ENCODE data around the gene NASP.

The NASP gene, protein sequence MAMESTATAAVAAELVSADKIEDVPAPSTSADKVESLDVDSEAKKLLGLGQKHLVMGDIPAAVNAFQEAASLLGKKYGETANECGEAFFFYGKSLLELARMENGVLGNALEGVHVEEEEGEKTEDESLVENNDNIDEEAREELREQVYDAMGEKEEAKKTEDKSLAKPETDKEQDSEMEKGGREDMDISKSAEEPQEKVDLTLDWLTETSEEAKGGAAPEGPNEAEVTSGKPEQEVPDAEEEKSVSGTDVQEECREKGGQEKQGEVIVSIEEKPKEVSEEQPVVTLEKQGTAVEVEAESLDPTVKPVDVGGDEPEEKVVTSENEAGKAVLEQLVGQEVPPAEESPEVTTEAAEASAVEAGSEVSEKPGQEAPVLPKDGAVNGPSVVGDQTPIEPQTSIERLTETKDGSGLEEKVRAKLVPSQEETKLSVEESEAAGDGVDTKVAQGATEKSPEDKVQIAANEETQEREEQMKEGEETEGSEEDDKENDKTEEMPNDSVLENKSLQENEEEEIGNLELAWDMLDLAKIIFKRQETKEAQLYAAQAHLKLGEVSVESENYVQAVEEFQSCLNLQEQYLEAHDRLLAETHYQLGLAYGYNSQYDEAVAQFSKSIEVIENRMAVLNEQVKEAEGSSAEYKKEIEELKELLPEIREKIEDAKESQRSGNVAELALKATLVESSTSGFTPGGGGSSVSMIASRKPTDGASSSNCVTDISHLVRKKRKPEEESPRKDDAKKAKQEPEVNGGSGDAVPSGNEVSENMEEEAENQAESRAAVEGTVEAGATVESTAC

DNA sequence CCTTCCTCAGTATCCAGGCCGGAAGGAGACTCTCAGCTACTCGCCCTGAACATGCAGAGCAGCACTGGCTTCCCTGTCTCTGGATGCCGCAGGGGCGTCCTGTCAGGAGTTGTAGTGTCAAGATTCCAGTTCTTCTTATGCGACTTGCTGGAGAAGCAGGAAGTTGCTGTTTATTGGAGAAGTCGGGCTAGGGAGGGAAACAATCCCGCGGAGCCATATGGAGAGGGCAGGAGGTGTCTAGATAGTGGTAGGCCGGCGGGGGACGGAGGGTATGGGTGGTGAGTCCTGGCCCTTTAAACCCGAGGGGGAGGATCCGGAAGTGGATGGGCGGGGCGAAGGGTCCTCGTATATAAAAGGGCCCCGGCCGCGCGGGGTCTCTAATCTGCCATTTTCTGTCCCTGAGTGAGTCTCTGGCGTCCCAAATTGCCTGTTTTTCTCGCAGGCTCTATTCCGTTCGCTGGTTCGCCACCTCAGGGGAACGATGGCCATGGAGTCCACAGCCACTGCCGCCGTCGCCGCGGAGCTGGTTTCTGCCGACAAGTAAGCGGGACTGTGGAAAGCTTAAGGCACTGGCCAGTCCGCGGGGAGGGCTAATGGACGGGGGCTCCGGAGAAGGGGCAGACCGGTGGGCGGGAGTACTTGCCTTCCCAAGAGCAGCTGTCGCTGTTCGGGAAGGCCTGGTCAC lies at the start of gene NASP:
NASP (plus strand) TSS at position 376 of the 685 bp plus-strand sequence; CDS start at position 482, 106 bp downstream.
- Histone ChIP-seq H3K36me3 (ENCODE audit: control insufficient read depth in 1 of 2, insufficient read depth in 2 of 2, low read length in 2 of 2) (peaks cover 0 to 4% of the 10 kb centered on the region in 2 donors), H3K9me3 (ENCODE audit: control insufficient read depth in 1 of 2, low read length in 2 of 2) (no peaks in the 10 kb centered on the region), H3K27me3 (ENCODE audit: low read depth, low read length) (no peaks in the 10 kb centered on the region), H3K27ac (ENCODE audit: low read length) (peak within 1 kb of the TSS; percentile 91), H3K4me3 (ENCODE audit: low read depth in 1 of 2, low read length in 2 of 2) (peak within 1 kb of the TSS; percentile 98 to 100), H3K4me1 (ENCODE audit: control insufficient read depth in 1 of 2, insufficient read depth in 2 of 2, low read length in 2 of 2) (peaks cover 10 to 23% of the 10 kb centered on the region in 2 donors)

DNA sequence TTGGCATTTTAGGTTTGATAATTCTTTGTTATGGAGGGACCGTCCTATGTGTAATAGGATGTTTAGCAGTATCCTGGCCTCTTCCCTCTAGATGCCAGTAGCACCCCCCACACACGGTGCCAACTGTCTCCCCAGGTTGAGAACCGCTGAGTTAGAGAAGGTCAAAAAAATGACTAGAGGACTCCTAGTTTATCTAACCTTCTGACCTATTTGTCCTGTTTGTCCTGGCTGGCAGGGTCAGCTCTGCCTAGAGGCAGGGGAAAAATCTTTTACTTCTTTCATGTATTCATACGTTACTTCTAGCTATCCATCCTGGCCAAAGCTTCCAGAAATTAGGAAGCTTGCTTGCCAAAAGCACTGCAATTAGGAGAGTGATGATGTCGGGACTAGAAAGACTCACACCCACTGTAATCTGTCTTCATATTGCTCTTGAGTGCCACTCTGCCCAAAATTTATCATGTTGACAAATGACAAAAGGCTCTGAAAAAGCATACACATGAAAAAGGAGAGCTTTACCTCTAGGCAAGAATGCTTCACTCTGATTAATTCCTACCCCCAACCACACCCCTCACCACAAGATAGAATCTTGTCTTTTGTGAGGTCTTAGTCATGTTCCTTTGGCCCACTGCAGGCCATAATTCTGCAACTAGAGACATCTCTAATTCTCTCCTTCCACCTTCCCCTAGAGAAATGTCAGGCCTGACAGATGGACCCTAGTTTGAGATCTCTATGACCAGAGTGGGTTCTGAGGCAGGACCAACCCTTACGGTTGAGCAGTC lies 47.7 kb upstream of the NASP start:
- Histone ChIP-seq H3K4me3 (ENCODE audit: low read depth in 1 of 2, low read length in 2 of 2) (no peak overlapping the region), H3K4me1 (ENCODE audit: control insufficient read depth in 1 of 2, insufficient read depth in 2 of 2, low read length in 2 of 2) (no peaks in the 10 kb centered on the region), H3K9me3 (ENCODE audit: control insufficient read depth in 1 of 2, low read length in 2 of 2) (no peaks in the 10 kb centered on the region), H3K27ac (ENCODE audit: low read length) (no peak overlapping the region), H3K36me3 (ENCODE audit: control insufficient read depth in 1 of 2, insufficient read depth in 2 of 2, low read length in 2 of 2) (no peaks in the 10 kb centered on the region), H3K27me3 (ENCODE audit: low read depth, low read length) (no peaks in the 10 kb centered on the region)

DNA sequence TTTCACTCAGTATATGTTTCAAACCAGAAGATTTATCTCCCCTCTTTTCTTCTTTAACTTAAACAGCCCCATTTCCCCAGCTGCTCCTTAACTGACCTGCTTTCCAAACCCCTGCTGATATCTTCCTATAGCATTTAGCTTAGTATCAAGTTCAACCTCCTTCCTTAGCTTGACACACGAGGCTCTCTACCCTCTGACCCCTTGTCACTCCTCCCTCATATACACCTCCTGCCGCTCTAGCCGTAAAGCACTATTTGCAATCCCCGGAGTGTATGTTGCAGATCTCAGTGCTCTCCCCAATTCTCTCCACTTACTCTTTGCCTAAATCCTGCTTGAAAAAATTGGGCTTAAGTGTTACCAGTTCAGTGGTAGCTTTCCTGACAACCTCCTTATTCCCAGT lies 47.0 kb upstream of the NASP start:
- Histone ChIP-seq H3K36me3 (ENCODE audit: control insufficient read depth in 1 of 2, insufficient read depth in 2 of 2, low read length in 2 of 2) (no peaks in the 10 kb centered on the region), H3K4me3 (ENCODE audit: low read depth in 1 of 2, low read length in 2 of 2) (no peak overlapping the region), H3K4me1 (ENCODE audit: control insufficient read depth in 1 of 2, insufficient read depth in 2 of 2, low read length in 2 of 2) (no peaks in the 10 kb centered on the region), H3K9me3 (ENCODE audit: control insufficient read depth in 1 of 2, low read length in 2 of 2) (no peaks in the 10 kb centered on the region), H3K27ac (ENCODE audit: low read length) (no peak overlapping the region), H3K27me3 (ENCODE audit: low read depth, low read length) (no peaks in the 10 kb centered on the region)

DNA sequence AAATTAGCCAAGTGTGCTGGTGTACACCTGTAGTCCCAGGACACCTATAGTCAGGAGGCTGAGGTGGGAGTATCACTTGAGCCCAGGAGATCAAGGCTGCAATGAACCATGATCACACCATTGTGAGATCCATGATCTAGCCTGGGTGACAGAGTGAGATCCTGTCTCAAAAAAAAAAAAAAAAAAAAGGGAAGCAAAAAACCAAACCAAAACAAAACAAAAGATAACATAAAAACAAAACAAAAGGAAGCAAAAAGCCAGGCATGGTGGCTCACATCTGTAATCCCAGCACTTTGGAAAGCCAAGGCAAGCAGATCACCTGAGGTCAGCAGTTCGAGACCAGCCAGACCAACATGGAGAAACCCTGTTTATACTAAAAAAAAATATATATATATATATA lies 42.6 kb upstream of the NASP start:
- Histone ChIP-seq H3K27ac (ENCODE audit: low read length) (no peak overlapping the region), H3K4me3 (ENCODE audit: low read depth in 1 of 2, low read length in 2 of 2) (no peak overlapping the region), H3K27me3 (ENCODE audit: low read depth, low read length) (no peaks in the 10 kb centered on the region)

DNA sequence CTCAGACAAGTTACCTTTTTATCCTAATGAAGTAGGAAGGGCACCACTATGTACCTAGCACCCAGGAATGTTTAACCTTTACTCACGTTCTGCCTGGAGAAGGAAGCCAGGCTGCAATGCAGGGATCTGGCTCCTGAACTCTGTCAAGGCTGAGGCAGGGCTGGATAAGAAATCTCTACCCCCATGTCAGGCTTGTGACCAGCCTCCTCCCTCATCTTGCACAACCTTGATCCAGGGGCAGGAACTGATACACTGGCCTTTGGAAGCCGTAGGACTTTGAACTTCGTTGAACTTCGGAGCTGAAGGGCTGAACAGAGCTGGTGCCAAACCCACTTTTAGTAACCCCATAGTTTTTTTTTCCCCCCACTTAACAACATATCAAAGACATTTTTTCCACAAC lies 41.2 kb upstream of the NASP start:
- no peaks in the 10 kb centered on the region for H3K36me3 ChIP-seq (ENCODE audit: control insufficient read depth in 1 of 2, insufficient read depth in 2 of 2, low read length in 2 of 2)
- no peak overlapping the region for H3K27ac ChIP-seq (ENCODE audit: low read length)
- H3K4me3 ChIP-seq (ENCODE audit: low read depth in 1 of 2, low read length in 2 of 2), result no peak overlapping the region

More for the DNA sequence above, 42.6 kb upstream of the NASP start:
- Histone ChIP-seq H3K9me3 (ENCODE audit: control insufficient read depth in 1 of 2, low read length in 2 of 2) (no peaks in the 10 kb centered on the region), H3K4me1 (ENCODE audit: control insufficient read depth in 1 of 2, insufficient read depth in 2 of 2, low read length in 2 of 2) (no peaks in the 10 kb centered on the region), H3K36me3 (ENCODE audit: control insufficient read depth in 1 of 2, insufficient read depth in 2 of 2, low read length in 2 of 2) (no peaks in the 10 kb centered on the region)

DNA sequence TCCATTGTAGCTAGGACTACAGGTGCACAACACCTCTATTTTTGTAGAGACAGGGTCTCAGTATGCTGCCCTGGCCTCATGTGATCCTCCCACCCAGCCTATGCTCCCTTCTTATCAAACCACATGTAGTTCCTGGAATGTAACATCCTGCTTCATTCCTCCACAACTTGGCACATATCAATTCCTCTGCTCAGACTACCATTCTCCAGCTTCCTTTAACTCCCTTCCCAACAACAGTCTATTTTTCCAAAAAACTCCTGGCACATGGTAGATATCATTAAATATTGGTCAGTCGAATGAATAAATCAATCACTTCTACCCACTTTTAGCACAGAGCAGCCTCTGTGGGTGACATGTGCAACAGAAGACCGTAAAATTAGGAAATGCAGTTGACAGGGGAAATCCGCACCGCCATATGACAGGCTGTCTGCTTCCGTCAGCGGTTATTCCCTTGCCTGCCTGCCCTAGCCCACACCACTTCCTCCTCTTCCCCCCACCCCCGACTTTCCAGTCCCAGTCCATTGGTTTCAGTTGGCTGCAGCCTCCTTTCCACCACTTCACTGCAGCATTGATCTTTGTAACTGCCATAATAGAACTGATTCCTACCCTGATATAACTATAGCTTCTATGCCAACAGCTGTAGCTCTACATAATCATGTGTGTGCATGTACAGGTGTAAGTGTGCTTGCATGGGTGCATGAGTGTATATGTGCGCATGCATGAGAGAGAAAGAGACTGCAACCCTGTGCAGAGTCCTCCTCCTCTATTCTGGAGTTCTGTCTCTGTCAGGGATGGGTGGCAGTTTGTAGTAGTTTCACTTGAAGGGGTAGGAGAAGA lies 40.0 kb upstream of the NASP start:
- H3K27me3 ChIP-seq (ENCODE audit: low read depth, low read length), result no peaks in the 10 kb centered on the region
- peak overlapping the region; percentile 35 for H3K27ac ChIP-seq (ENCODE audit: low read length)
- H3K4me3 ChIP-seq (ENCODE audit: low read depth in 1 of 2, low read length in 2 of 2), result no peak overlapping the region
- no peaks in the 10 kb centered on the region for H3K9me3 ChIP-seq (ENCODE audit: control insufficient read depth in 1 of 2, low read length in 2 of 2)
- no peaks in the 10 kb centered on the region for H3K36me3 ChIP-seq (ENCODE audit: control insufficient read depth in 1 of 2, insufficient read depth in 2 of 2, low read length in 2 of 2)
- H3K4me1 ChIP-seq (ENCODE audit: control insufficient read depth in 1 of 2, insufficient read depth in 2 of 2, low read length in 2 of 2), result no peaks in the 10 kb centered on the region

More for the DNA sequence above, 41.2 kb upstream of the NASP start:
- Histone ChIP-seq H3K9me3 (ENCODE audit: control insufficient read depth in 1 of 2, low read length in 2 of 2) (no peaks in the 10 kb centered on the region), H3K27me3 (ENCODE audit: low read depth, low read length) (no peaks in the 10 kb centered on the region), H3K4me1 (ENCODE audit: control insufficient read depth in 1 of 2, insufficient read depth in 2 of 2, low read length in 2 of 2) (no peaks in the 10 kb centered on the region)

DNA sequence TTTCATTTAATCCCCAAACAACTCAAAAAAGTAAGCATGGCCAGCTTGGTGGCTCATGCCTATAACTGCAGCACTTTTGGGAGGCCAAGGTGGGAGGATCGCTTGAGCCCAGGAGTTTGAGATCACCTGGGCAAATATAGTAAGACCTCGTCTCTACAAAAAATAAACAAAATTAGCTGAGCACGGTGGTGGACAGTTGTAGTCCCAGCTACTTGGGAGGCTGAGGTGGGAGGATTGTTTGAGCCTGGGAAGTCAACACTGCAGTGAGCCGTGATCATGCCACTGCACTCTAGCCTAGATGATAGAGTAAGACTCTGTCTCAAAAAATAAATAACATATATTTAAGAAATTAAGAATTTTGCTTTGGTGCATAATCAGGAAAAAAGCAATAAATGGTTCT lies 39.3 kb upstream of the NASP start:
- H3K9me3 ChIP-seq (ENCODE audit: control insufficient read depth in 1 of 2, low read length in 2 of 2), result no peaks in the 10 kb centered on the region
- no peak overlapping the region for H3K27ac ChIP-seq (ENCODE audit: low read length)
- H3K27me3 ChIP-seq (ENCODE audit: low read depth, low read length), result no peaks in the 10 kb centered on the region
- H3K36me3 ChIP-seq (ENCODE audit: control insufficient read depth in 1 of 2, insufficient read depth in 2 of 2, low read length in 2 of 2), result no peaks in the 10 kb centered on the region
- no peaks in the 10 kb centered on the region for H3K4me1 ChIP-seq (ENCODE audit: control insufficient read depth in 1 of 2, insufficient read depth in 2 of 2, low read length in 2 of 2)
- no peak overlapping the region for H3K4me3 ChIP-seq (ENCODE audit: low read depth in 1 of 2, low read length in 2 of 2)

DNA sequence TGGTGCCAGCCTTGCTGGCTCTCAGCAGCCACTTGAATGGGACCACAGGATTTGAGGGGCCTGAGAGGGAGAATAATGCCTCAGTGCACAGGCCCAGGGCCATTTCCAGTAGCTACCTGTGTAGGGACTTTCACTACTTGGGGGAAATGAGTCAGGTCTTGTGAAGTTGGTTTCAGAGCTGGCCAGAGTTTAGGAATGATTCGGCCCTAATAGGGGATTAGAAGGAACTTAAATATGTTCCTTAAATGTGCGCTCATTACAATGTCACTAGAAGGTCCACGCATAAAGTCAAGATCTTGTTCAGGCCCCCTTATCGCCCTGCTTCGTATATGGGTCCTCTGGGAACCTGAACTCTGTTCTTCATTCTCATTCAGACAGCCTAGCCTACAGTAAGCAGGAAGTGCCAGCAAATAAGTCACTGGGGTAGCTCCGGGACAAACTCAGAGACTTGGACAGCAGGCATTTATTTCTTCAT lies 38.8 kb upstream of the NASP start:
- Histone ChIP-seq H3K27me3 (ENCODE audit: low read depth, low read length) (no peaks in the 10 kb centered on the region), H3K9me3 (ENCODE audit: control insufficient read depth in 1 of 2, low read length in 2 of 2) (no peaks in the 10 kb centered on the region), H3K4me3 (ENCODE audit: low read depth in 1 of 2, low read length in 2 of 2) (no peak overlapping the region), H3K36me3 (ENCODE audit: control insufficient read depth in 1 of 2, insufficient read depth in 2 of 2, low read length in 2 of 2) (no peaks in the 10 kb centered on the region), H3K27ac (ENCODE audit: low read length) (peak overlapping the region; percentile 25), H3K4me1 (ENCODE audit: control insufficient read depth in 1 of 2, insufficient read depth in 2 of 2, low read length in 2 of 2) (no peaks in the 10 kb centered on the region)

DNA sequence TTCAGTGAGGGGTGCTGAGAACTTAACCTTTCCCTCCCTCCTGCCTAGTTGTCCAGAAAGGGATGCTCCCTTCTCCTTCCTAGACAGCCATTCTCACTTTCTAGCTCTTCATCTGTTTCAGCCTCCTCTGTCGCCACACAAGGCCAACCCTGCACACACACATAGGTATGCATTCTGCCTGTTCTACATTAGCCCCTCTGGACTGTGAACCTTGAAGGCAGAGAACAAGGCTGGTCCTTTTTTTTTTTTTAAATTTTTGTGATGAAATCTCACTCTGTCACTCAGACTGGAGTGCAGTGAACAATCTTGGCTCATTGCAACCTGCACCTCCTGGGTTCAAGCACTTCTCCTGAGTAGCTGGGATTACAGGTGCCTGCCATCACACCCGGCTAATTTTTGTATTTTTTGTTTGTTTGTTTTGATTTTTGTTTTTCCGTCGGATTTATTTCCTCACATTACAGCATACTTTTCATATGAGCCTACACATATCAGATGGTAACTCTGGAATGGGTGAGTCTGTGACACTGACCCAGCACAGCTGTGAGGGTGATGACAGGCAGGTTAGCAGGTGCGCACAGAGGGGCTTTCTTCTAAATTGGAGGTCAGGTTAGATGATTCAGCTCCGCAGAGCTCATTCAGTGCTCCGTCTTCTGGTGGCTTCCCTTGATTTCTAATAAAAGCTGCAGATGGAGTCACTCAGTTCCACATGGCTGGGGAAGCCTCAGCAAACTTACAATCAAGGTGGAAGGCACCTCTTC lies 38.1 kb upstream of the NASP start:
- no peaks in the 10 kb centered on the region for H3K36me3 ChIP-seq (ENCODE audit: control insufficient read depth in 1 of 2, insufficient read depth in 2 of 2, low read length in 2 of 2)
- peak overlapping the region; percentile 25 for H3K27ac ChIP-seq (ENCODE audit: low read length)
- H3K9me3 ChIP-seq (ENCODE audit: control insufficient read depth in 1 of 2, low read length in 2 of 2), result no peaks in the 10 kb centered on the region
- no peak overlapping the region for H3K4me3 ChIP-seq (ENCODE audit: low read depth in 1 of 2, low read length in 2 of 2)
- no peaks in the 10 kb centered on the region for H3K27me3 ChIP-seq (ENCODE audit: low read depth, low read length)
- peaks cover 0 to 3% of the 10 kb centered on the region in 2 donors for H3K4me1 ChIP-seq (ENCODE audit: control insufficient read depth in 1 of 2, insufficient read depth in 2 of 2, low read length in 2 of 2)

Data from muscle layer of duodenum (tissue), 2 donors.